Spleen (tissue), 11 donors: ENCODE measurements around the gene TMED6. TPM values are rescaled to one million over a fixed set of nuclear protein-coding genes. Genes with fewer than 3 reads are reported as not detected.

ENCODE experiments used
- DNase-seq: peaks from one replicate; pipeline ENCODE4 v3.0.0-alpha.2; 2020
- H3K27ac ChIP-seq, 8 donors: fragments of 200-600 bp; sonication (generic) in 7 of 8; 1 replicate in 4 of 8; 2 replicates in 4 of 8; pipeline versions ENCODE4 v1.5.0 to v1.8.0; 2016 to 2021; ENCODE audit warnings: inconsistent platforms in 4 of 8, mild to moderate bottlenecking in 4 of 8, moderate library complexity in 1 of 8
- H3K27me3 ChIP-seq, 7 donors: fragments of 200-600 bp; sonication (generic) in 6 of 7; replicated peaks in 1 of 7; 1 replicate in 4 of 7; 2 replicates in 3 of 7; pipeline versions ENCODE4 v1.5.0 to v1.8.0; 2016 to 2021; ENCODE audit warnings: inconsistent platforms in 3 of 7, mild to moderate bottlenecking in 1 of 7
- H3K36me3 ChIP-seq, 6 donors: fragments of 200-600 bp; sonication (generic) in 5 of 6; 1 replicate in 4 of 6; 2 replicates in 2 of 6; pipeline versions ENCODE4 v1.5.0 to v1.8.0; 2016 to 2021; ENCODE audit warnings: inconsistent platforms in 2 of 6
- H3K4me1 ChIP-seq, 6 donors: fragments of 200-600 bp; sonication (generic) in 5 of 6; 1 replicate in 3 of 6; 2 replicates in 3 of 6; pipeline versions ENCODE4 v1.5.0 to v1.8.0; 2016 to 2021; ENCODE audit warnings: inconsistent platforms in 3 of 6
- H3K4me3 ChIP-seq, 8 donors: fragments of 200-600 bp; sonication (generic) in 7 of 8; 1 replicate in 4 of 8; 2 replicates in 4 of 8; pipeline versions ENCODE4 v1.5.0 to v1.8.0; 2016 to 2021; ENCODE audit warnings: inconsistent platforms in 4 of 8, mild to moderate bottlenecking in 4 of 8, moderate library complexity in 2 of 8
- H3K9me3 ChIP-seq, 8 donors: fragments of 200-600 bp; sonication (generic) in 7 of 8; 1 replicate in 4 of 8; 2 replicates in 4 of 8; pipeline versions ENCODE4 v1.5.0 to v1.8.0; 2016 to 2021; ENCODE audit warnings: inconsistent platforms in 4 of 8
- CTCF ChIP-seq, 11 experiments: fragments of 200-600 bp in 7 of 11; fragments of 450-650 bp in 4 of 11; sonication (generic) in 4 of 11; IDR thresholded peaks in 8 of 11; conservative IDR thresholded peaks in 3 of 11; 1 replicate in 7 of 11; 2 replicates in 4 of 11; pipeline versions ENCODE4 v1.4.0 to v1.8.0; 2016 to 2021; ENCODE audit warnings: antibody characterized with exemption in 11 of 11, inconsistent platforms in 4 of 11, mild to moderate bottlenecking in 1 of 11
- POLR2A ChIP-seq, 3 donors: fragments of 450-650 bp; IDR thresholded peaks; one replicate each; pipeline ENCODE4 v1.5.1; 2017; ENCODE audit warnings: antibody characterized with exemption in 3 of 3, mild to moderate bottlenecking in 1 of 3
- POLR2AphosphoS5 ChIP-seq, 3 donors: sonication (generic); formaldehyde crosslinking; IDR thresholded peaks; one replicate each; pipeline ENCODE4 v1.5.1; 2017; ENCODE audit warnings: antibody characterized with exemption in 3 of 3
- WGBS, 5 donors: extraction: QIAGEN DNeasy Blood & Tissue Kit in 3 of 5; methylation state at CpG; one replicate each; pipeline versions ENCODE4 v1.1.5 to v1.1.7; 2013 to 2018; 5-methylcytosine and 5-hydroxymethylcytosine counted together
- intact Hi-C: fragments of 100-400 bp; cut with DNase I; formaldehyde crosslinking; loops from one replicate; pipeline ENCODE4 v1.15.0; 2023; ENCODE audit warnings: low total_unique reads
- polyA plus RNA-seq, 3 donors: library from polyadenylated mRNA; stranded (reverse); fragments of 200-250 nt; gene quantifications; one replicate each; pipeline ENCODE4 v1.2.1, GENCODE V29; 2013
- total RNA-seq, 7 donors: library from RNA; depleted of rRNA in 3 of 7; stranded (reverse); fragments of >200 nt in 3 of 7; fragmentation: NEBNext Ultra II Directional in 4 of 7; extraction: Animal tissue kit (Norgen Biotek cat#: 25700) in 4 of 7; gene quantifications; one replicate each; pipeline versions ENCODE4 v1.1.0 to v1.2.1, GENCODE V29; 2016 to 2021
- donor health status: healthy with polysubstance abuse.
- donor health status: DM: no; HTN: no; CAD: no; lungs with moderate emphysema.
- donor health status: DM: no; HTN: no; CAD: no.
- donor health status: Bipolar disorder and iron deficiency.
- donor health status: healthy.
- donor health status: DM: no; HTN: no; CAD: no.
- donor health status: DM: yes; HTN: yes; CAD: no.

TMED6 gene
- total and polyA plus RNA-seq, 10 donors, result 0.59 to 5.2 (median 1.3) TPM; not detected in 2

GRCh38 chr16:69330286-69331109 is 21.1 kb downstream of the TMED6 start, which contains the start of gene PDF:
Gene PDF, minus strand, starts transcription at chr16:69330588. Its CDS starts 18 bp downstream, at chr16:69330570.
- TF ChIP-seq POLR2A (IDR thresholded peaks at IDR 0.05) (peak in 1 of 3 donors; percentile 34), CTCF (IDR thresholded peaks at IDR 0.05 in 8 of 11, conservative IDR thresholded peaks at IDR 0.05 in 3 of 11) (peak in 3 of 11 experiments; percentile 20 to 44 (median 34)), POLR2AphosphoS5 (IDR thresholded peaks at IDR 0.05) (peak; percentile 95 to 97 (median 96))
- intact Hi-C loops, result no loop called here
- DNase-seq, result peak; percentile 98
- Histone ChIP-seq H3K4me1 (peaks cover 29 to 89% (median 60%) of the 10 kb centered on the region in 6 donors), H3K36me3 (peaks cover 0 to 75% (median 50%) of the 10 kb centered on the region in 6 donors), H3K27me3 (no peaks in the 10 kb centered on the region), H3K4me3 (peak within 1 kb of the TSS; percentile 76 to 100 (median 99)), H3K27ac (peak within 1 kb of the TSS; percentile 73 to 96 (median 91)), H3K9me3 (no peaks in the 10 kb centered on the region)
- WGBS, 5 donors, result 0 to 1% (median 1%) methylated on average over 52 to 93 of the region's 93 CpGs

DNA sequence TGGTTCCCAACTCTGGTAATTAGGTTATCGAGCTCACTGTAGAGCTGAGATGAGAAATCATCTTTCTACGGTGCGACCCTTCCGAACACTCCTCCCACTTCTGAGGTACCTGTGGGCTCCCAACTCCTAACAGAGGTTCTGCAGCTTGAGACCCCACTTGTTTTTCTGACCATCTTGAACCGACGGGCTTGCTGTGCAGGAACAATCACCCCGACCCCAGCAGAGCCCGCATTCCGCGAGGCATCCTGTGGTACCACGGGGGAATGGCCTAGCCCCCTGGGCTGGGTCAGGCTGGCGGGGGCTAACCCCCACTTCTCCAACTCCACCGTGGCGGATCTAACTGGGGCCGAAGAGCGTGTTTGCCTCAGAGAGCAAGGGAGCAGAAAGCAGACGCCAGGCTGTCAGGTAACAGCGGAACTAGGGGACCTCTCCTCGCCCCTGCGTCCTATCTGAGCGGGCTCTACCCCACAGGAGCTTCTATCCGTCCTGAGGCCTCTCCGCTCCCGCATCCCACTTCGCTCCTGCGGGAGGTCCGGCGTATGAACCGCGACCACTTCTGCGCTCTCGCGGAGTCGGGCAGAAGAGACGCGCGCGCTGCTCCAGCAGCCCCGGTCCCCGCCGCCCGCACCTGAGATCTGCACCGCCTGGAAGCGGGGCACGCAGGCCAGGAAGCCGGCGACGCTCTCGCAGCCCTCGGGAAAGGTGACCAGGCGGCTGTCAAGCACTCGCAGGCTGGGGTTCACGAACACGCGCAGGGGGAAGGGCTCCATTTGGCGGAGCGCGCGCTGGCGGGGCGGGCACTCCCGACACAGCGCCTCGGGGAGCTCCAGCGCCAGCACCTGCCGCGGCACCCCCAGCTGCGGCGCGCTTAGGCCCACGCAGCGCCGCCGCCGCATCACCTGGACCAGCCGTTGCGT is 22.0 kb downstream of the TMED6 start:
- Histone ChIP-seq H3K4me1 (peaks cover 29 to 95% (median 63%) of the 10 kb centered on the region in 6 donors), H3K27ac (peak overlapping the region; percentile 73 to 96 (median 91)), H3K27me3 (no peaks in the 10 kb centered on the region), H3K9me3 (no peaks in the 10 kb centered on the region), H3K4me3 (peak overlapping the region; percentile 76 to 100 (median 99)), H3K36me3 (peaks cover 0 to 75% (median 50%) of the 10 kb centered on the region in 6 donors)
- intact Hi-C loops, result no loop called here
- peak; percentile 89 for DNase-seq
- TF ChIP-seq POLR2AphosphoS5 (IDR thresholded peaks at IDR 0.05) (peak; percentile 9 to 83 (median 10)), CTCF (IDR thresholded peaks at IDR 0.05 in 8 of 11, conservative IDR thresholded peaks at IDR 0.05 in 3 of 11) (no peak)
- WGBS, 5 donors, result 7 to 17% (median 10%) methylated on average over 34 to 77 of the region's 77 CpGs

DNA sequence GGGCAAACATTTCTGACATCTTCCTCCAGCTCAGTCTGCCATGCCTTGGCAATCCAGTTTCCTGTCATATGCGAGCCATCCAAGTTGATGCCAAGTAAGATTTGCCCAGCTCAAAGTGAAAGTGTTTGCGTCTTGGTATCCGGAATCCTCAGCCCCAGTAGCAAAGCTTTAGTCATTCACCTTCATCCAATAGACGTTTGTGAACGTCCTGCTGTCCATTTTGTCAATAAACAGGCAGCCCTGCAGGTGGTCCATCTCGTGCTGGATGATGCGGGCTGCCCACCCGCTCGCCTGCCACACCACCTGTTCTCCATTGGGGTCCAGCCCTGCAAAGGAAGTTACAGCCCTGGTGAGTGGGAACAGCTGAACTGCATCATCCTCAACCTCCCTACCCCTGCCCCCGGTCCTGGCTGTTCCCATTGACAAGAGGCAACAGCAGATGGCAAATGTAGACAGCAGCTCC is 22.7 kb downstream of the TMED6 start:
- Histone ChIP-seq H3K36me3 (peaks cover 0 to 75% (median 50%) of the 10 kb centered on the region in 6 donors), H3K4me1 (peaks cover 33 to 95% (median 65%) of the 10 kb centered on the region in 6 donors), H3K27me3 (no peaks in the 10 kb centered on the region), H3K4me3 (peak overlapping the region in 5 of 8 donors; percentile 76 to 100 (median 100)), H3K27ac (peak overlapping the region in 3 of 8 donors; percentile 95 to 96 (median 96)), H3K9me3 (no peaks in the 10 kb centered on the region)
- DNase-seq, result peak; percentile 67
- TF ChIP-seq CTCF (IDR thresholded peaks at IDR 0.05 in 8 of 11, conservative IDR thresholded peaks at IDR 0.05 in 3 of 11) (no peak), POLR2AphosphoS5 (IDR thresholded peaks at IDR 0.05) (peak; percentile 5 to 51 (median 26))
- 60 to 78% (median 65%) methylated on average over 10 of the region's 10 CpGs for WGBS, 5 donors
- intact Hi-C loops, result no loop called here
